ENCODE measurements around the gene IGFBP3. TPM values are rescaled to one million over a fixed set of nuclear protein-coding genes. Genes with fewer than 3 reads are reported as not detected.
A peak's percentile ranks its signal among the peaks of the same experiment; 100 is the strongest.

IGFBP3 gene
- total and polyA plus RNA-seq, 2 of the 13 experiments (the other 11 are each of a cell fraction or from before 2014, with no cell fraction given), result 57.5 TPM; not detected in 1

- TF ChIP-seq CHD4 (IDR thresholded peaks at IDR 0.05; ENCODE audit: borderline replicate concordance, low read length), result peak; percentile 100
- no peak for TF ChIP-seq E2F5 (CRISPR knock-in tag; conservative IDR thresholded peaks at IDR 0.05)
- peak; percentile 94 for TF ChIP-seq AHDC1 (CRISPR knock-in tag; IDR thresholded peaks at IDR 0.05; ENCODE audit: borderline replicate concordance)
- TF ChIP-seq ZNF619 (CRISPR knock-in tag; IDR thresholded peaks at IDR 0.05), result no peak
- no peak for TF ChIP-seq XRCC5 (optimal IDR thresholded peaks at IDR 0.05; ENCODE audit: low read length)
- no peak for TF ChIP-seq RNF2 (conservative IDR thresholded peaks at IDR 0.05; ENCODE audit: low read depth)
- peak; percentile 85 for TF ChIP-seq HMG20B (CRISPR knock-in tag; conservative IDR thresholded peaks at IDR 0.05)
- no peak for TF ChIP-seq ZNF30 (CRISPR knock-in tag; IDR thresholded peaks at IDR 0.05)
- TF ChIP-seq HNRNPLL (IDR thresholded peaks at IDR 0.05; ENCODE audit: low read depth, low read length, poor library complexity, severe bottlenecking), result no peak
- TF ChIP-seq IRX3 (CRISPR knock-in tag; IDR thresholded peaks at IDR 0.05; ENCODE audit: borderline replicate concordance, low read depth), result no peak
- TF ChIP-seq ZBTB40 (IDR thresholded peaks at IDR 0.05), result no peak
- peak; percentile 77; the same call in 1 of the 2 replicates for TF ChIP-seq ZBTB40 (CRISPR knock-in tag; IDR thresholded peaks at IDR 0.05)
- peak; percentile 72 for TF ChIP-seq TARDBP (CRISPR knock-in tag; IDR thresholded peaks at IDR 0.05)
Observed at GRCh38 chr7:45881759-45882464, 39.2 kb downstream of the IGFBP3 start (continued).

Measured in HepG2 (cell line).